ENCODE measurements around the gene HLA-DRB5.
"Not testable (repeated sequence)": the region's sequence is repeated elsewhere in the genome, so short reads cannot be mapped to it uniquely, and the experiment has no call there.

HLA-DRB5 gene

DNA sequence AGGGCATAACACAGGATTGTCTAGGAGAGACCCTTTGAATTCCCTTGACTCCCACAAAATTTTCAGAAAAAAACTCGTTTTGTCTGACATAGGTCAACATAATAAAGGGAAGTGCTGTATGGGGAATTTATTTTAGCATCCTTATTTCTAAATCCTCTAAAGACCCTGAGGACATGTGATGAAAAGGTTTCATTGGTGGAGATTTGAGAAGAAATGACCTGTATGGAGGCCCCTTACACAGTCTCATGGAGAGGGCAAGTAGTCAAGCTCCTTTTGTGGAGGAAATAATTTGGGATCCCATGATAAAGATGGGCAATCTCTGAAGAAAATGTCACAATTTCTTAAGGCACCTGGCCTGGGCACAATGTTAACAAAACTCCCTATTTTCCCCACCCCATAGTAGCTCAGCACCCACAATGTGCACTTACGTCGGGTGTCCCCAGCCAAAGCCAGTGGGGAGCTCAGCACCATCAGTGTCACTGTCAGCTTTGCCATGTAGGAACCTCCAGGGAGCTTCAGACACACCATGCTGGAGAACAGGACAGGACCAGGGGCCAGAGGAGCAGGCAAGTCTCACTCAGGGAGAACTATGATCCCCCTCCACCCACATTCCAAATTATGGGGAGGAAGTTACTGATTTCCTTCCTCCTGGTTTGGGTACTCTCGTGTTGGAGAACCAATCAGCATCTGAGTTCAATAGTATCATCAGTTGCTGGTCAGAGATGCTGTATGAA is at the start of gene HLA-DRB5:
HLA-DRB5 (minus strand) TSS at position 591 of the 734 bp plus-strand sequence; CDS start at position 528, 63 bp downstream.
- no peak for DNase-seq

DNA sequence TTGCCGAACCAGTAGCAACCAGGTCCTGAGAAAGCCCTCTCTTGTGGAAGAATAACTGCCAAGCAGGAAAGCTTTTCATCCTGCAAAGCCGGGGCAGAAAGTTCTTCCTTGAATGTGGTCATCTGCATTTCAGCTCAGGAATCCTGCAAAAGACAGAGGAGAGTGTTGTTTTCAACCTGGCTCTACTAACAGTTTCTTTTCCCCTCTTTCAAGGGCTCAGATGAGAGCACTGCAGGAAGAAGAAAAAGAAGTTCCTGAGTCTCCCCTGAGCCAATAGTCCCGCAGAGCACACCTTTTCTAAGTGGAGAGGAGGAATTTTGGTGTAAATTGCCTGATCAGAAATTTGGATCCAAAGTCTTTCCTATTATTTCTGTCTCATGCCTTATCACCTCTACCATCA is 48.9 kb upstream of the HLA-DRB5 start:
- no peak for DNase-seq

- not testable (repeated sequence) for DNase-seq
Observed at GRCh38 chr6:32577493-32577892, 47.4 kb upstream of the HLA-DRB5 start.

GRCh38 chr6:32576250-32576649 is 46.2 kb upstream of the HLA-DRB5 start:
- DNase-seq = no peak

DNA sequence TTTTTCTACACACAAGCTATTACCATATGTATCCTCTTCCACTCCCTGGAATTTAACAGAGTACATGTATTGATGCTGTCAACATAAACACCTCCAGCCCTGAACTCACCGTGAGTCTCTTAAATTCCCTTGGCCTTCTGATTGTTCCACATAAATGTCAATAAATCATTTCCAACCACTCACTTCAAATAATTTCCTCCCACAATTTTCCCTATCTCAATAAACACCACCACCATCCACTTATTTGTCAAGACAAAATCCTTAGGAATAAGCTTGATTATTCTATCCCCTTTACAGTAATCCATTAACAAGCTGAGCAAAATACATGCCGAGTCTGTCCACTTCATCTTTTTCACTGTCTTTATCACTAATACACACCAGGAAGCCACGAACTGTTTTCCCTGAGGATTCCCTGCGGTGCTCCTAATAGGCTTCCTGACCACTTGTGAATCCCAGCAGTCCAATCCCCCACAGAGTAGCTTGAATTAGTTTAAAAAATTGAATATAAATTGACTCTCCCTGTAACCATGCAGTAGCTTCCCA is 40.3 kb upstream of the HLA-DRB5 start:
- no peak for DNase-seq

DNA sequence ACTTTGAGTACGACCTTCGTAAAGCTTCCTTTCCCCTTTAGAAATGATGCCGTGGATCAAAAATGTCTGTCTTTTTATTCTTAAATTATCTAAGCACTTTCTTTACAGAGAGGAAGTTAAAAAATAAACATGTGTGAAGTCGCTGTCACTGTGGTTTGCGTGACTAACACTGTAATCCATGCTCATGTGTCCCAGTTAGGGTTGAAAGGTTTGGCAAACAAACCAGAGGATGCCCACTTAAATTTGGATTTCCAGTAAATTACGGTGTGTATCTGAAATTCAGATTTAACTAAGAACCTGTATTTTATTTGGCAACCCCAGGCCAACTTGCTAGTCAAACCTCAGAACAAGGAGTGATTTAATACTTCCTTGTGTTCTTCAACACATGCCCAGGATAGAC is 38.5 kb upstream of the HLA-DRB5 start:
- no peak for DNase-seq

GRCh38 chr6:32566957-32567356 is 36.9 kb upstream of the HLA-DRB5 start:
- no peak for DNase-seq

DNA sequence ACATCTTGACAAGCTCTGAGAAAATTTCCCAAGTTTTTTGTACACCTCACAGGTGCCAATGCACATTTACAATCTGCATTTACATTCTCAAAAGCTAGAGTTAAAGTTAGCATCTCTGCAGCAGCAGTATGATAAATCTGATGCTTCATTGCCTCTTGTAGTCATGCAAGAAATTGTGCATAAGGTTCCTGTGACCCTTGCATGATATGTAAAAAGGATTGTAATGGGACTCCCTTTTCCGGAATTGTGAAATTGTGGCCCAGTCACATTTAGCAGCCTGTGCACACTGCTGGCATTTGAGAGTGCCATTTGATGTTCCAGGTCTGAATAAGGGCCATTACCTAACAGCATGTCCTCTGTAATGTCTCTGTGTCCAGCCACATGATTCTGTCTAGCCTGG is 35.4 kb upstream of the HLA-DRB5 start:
- no peak for DNase-seq

- no peak for DNase-seq
Observed at GRCh38 chr6:32562940-32563339, 32.9 kb upstream of the HLA-DRB5 start.

DNA sequence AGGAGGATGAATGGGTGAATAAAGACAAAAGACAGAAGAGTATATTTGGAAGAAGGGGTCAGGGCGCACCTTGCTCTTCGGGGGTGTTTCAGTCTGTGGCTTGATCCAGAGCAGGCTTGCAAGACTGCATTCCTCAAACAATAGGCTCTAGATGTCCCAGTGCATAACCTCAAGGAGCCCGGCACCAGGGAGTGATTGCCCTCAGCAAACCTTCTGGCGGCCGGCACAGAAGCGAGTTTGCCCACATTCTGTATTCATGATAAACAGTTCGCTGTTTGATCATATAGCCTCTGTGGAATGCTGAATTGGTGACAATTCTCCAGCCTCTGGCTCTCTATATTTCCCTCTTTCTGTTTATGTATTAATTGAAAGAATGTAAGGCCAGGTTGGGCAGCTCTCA is 29.7 kb upstream of the HLA-DRB5 start:
- DNase-seq = no peak

DNA sequence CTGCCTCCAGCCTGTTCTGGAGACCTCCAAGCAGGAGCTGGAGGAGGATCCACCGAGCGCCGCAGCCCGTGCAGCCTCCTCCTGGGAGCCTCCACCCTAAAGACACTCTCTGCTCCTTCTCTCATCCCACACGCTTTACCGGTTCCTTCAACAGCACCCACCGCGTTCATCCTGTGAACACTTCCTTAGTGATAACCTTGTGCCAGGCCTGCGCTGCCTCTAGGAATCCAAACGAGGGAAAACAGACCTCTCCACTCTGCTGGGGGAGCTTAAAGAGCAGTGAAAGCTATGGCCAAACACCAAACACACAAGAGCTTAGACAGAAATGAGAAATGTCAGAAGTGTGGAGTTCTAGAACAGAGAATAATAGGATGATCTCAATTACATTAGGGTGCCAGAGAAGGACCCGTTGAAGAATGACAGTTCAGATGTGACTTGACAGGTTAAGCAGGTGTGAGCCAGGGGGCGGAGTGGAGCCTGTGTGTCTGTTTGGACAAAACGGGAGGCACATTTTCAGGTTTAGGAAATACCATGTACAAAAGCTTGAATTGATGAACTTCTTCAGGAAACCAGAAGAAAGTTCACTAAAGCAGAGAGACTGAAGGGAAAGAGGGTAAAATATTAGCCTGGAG is 28.5 kb upstream of the HLA-DRB5 start:
- DNase-seq = no peak

GRCh38 chr6:32554116-32554965 is 24.3 kb upstream of the HLA-DRB5 start:
- peak; percentile 2 for DNase-seq

DNA sequence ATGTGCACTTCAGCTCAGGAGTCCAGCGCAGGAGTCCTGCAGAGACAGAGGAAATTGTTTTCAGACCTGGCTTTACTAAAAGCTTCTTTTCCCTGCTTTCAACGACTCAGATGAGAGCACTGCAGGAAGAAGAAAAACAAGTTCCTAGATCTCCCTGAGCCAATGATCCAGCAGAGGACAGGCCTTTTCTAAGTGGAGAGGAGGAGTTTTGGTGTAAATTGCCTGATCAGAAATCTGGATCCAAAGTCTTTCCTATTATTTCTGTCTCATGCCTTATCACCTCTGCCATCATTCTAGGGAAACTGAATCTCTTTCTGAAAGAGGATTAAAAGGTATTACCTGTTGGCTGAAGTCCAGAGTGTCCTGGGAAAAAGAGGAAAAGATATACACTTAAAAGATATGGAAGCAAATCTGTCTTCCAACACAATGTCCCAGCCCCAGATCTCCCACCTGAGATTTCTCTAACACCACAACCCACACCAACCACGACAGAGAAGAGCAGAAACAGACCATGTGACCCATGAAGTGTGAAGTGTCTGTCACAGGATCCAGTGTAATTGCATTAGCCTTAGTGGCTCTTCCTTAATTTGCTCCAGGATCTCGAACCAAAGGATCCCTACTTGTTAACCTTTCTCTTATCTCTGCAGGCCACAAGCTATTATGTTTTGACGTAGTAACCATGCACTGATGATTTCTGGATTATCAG is 23.1 kb upstream of the HLA-DRB5 start:
- no peak for DNase-seq

GRCh38 chr6:32551410-32551809 is 21.3 kb upstream of the HLA-DRB5 start:
- no peak for DNase-seq

DNA sequence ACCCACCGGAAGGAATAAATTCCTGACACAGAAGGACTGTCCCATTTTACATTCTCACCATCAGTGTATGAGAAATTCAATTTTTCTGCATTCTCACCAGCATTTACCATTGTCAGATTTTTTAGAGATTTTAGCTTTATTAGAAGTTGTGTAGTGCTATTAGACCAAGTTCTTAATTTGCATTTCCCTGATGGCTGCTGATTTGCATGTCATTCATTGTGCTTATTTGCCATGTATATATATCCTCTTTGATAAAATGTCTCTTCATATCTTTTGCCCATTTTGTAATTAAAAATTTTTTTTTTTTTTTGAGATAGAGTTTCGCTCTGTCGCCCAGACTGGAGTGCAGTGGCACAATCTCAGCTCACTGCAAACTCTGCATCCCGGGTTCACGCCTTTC is 9.8 kb upstream of the HLA-DRB5 start:
- DNase-seq = no peak

GRCh38 chr6:32530431-32530793 is 325 bp upstream of the HLA-DRB5 start:
- DNase-seq = not testable (repeated sequence)

GRCh38 chr6:32522302-32523047 is 7.6 kb downstream of the HLA-DRB5 start:
- DNase-seq = no peak

DNA sequence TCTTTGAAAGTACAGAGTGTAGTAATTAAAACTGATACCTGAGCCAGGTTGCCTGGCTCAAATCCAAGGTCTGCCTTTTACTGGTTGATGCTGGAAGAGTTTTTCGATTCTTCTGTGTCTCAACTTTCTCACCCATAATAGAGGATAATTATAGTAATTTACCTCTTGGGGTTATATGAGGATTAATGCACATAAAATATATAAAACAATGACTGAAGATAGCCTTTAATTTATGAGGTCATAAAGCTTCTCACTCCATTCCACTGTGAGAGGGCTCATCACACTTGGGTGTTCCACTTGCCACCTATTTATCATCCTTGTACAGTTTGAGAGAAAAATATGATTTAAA is 10.2 kb downstream of the HLA-DRB5 start:
- DNase-seq = no peak

DNA sequence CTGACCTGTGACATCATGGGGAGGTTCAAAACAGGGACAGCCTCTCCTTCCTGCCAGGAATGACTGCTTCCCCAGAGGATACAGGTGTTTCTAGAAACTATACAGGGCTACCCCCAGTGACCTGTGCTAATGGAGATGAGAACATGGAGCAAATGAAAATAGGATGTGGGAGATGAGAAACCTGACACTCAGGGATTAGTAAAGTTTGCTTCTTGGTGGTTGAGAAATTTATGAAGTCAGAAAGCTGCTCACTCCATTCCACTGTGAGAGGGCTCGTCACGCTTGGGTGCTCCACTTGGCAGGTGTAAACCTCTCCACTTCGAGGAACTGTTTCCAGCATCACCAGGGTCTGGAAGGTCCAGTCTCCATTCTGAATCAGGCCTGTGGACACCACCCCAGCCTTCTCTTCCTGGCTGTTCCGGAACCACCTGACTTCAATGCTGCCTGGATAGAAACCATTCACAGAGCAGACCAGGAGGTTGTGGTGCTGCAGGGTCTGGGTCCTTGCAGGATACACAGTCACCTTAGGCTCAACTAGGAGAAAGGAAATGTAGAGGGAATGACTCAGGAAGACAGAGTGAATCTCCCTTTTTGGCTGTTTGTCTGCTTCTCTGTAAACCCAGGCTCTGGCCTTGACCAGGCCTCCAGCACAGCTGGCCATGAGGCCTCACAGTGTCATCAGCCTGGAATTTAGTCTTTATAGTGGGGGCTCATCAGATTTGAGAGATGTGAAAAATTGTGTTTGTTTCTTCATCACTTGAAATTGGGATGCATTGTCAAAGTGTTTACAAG is 10.8 kb downstream of the HLA-DRB5 start:
- DNase-seq = no peak

DNA sequence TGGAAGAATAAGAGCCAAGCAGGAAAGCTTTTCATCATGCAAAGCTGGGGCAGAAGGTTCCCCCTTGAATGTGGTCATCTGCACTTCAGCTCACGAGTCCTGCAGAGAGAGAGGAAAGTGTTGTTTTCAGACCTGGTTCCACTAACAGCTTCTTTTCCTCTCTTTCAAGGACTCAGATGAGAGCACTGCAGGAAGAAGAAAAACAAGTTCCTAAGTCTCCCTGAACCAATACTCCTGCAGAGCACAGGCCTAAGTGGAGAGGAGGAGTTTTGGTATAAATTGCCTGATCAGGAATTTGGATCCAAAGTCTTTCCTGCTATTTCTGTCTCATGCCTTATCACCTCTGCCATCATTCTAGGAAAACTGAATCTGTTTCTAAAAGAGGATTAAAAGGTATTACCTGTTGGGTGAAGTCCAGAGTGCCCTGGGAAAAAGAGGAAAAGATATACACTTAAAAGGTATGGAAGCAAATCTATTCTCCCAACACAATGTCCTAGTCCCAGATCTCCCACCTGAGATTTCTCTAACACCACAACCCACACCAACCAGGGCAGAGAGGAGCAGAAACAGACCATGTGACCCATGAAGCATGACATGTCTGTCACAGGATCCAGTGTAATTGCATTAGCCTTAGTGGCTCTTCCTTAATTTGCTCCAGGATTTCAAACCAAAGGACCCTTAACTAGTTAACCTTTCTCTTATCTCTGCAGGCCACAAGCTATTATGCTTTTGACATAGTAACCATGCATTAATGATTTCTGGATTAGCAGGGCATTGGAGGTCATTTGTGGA is 12.2 kb downstream of the HLA-DRB5 start:
- DNase-seq = no peak

DNA sequence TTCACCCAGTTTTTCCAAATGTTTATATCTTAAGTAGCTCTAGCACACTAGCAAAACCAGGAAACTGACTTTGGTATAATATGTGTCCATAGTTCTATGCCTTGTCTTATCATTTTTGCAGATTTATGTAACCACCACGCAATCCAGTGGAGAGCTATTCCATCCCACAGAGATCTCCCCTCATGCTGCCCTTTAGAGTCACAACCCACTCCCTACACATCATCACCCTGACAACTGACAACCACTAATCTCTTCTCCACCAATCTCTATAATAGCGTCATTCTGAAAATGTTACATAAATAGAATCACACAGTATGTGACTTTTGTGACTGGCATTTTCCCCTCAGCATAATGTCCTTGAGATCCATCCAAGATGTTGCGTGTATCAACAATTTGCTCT is 29.1 kb downstream of the HLA-DRB5 start:
- no peak for DNase-seq

Measured in NCI-H2029 treated with DMSO at 0.1 percent for 48 hours (cell line).